K562 (cell line): ENCODE data around the gene NDUFB10. TPM values are rescaled to one million over a fixed set of nuclear protein-coding genes. Genes with fewer than 3 reads are reported as not detected.

ENCODE experiments used
- CC2D1A ChIP-seq: fragments of 450-650 bp; IDR thresholded peaks from 2 replicates; pipeline ENCODE4 v1.6.1; 2017; ENCODE audit warnings: mild to moderate bottlenecking
- CGGBP1 ChIP-seq: fragments of 250-450 bp; sonication (Bioruptor Pico); IDR thresholded peaks from 2 replicates; pipeline ENCODE4 v1.9.0; 2021; ENCODE audit warnings: mild to moderate bottlenecking
- EP300 ChIP-seq: IDR thresholded peaks from 2 replicates; pipeline ENCODE4 v1.6.1; 2012; ENCODE audit warnings: low read length, improper control_type of control experiment
- ETS1 ChIP-seq: conservative IDR thresholded peaks from 2 replicates; pipeline ENCODE4 v1.6.1; 2011; ENCODE audit warnings: low read depth, mild to moderate bottlenecking, low read length; ENCODE audit not compliant: control insufficient read depth
- FUS ChIP-seq: fragments of 200-400 bp; formaldehyde crosslinking; optimal IDR thresholded peaks from 2 replicates; pipeline ENCODE3; 2017; ENCODE audit warnings: low read depth, low read length
- HLTF ChIP-seq: fragments of 450-650 bp; IDR thresholded peaks from 2 replicates; pipeline ENCODE4 v1.6.1; 2016
- HMGN3 ChIP-seq: IDR thresholded peaks from 2 replicates; pipeline ENCODE4 v1.6.1; 2011; ENCODE audit warnings: borderline replicate concordance, low read depth, mild to moderate bottlenecking, mixed read lengths, low read length; ENCODE audit not compliant: insufficient read length; ENCODE audit errors: extremely low read depth
- MECOM ChIP-seq: fragments of 250-450 bp; sonication (Bioruptor Pico); IDR thresholded peaks from 2 replicates; pipeline ENCODE4 v1.8.0; 2022; ENCODE audit warnings: inconsistent platforms
- MXI1 ChIP-seq: IDR thresholded peaks from 2 replicates; pipeline ENCODE4 v1.6.1; 2011; ENCODE audit warnings: low read depth, mild to moderate bottlenecking, improper control_type of control experiment, low read length
- NR3C1 ChIP-seq: sonication (generic); formaldehyde crosslinking; IDR thresholded peaks from 2 replicates; pipeline ENCODE4 v1.8.1; 2022; ENCODE audit warnings: missing genetic modification reagents
- POU5F1 ChIP-seq: fragments of 150-350 bp; IDR thresholded peaks from 2 replicates; pipeline ENCODE4 v1.6.1; 2014; ENCODE audit warnings: borderline replicate concordance, low read length, low read depth, mild to moderate bottlenecking; ENCODE audit not compliant: partially characterized antibody
- SMAD4 ChIP-seq: fragments of 250-450 bp; sonication (Bioruptor Pico); conservative IDR thresholded peaks from 2 replicates; pipeline ENCODE4 v1.8.0; 2021; ENCODE audit warnings: inconsistent platforms, mild to moderate bottlenecking, moderate library complexity
- ZC3H4 ChIP-seq: sonication (generic); formaldehyde crosslinking; IDR thresholded peaks from 2 replicates; pipeline ENCODE4 v1.9.0; 2021; ENCODE audit warnings: missing genetic modification reagents, borderline replicate concordance
- ZKSCAN8 ChIP-seq: fragments of 200-800 bp; sonication (Bioruptor generic); IDR thresholded peaks from 2 replicates; pipeline ENCODE4 v1.6.1; 2016; ENCODE audit warnings: missing genetic modification characterization, missing compliant biosample characterization
- ZNF174 ChIP-seq: fragments of 250-450 bp; sonication (Bioruptor Pico); IDR thresholded peaks from 2 replicates; pipeline ENCODE4 v1.4.0; 2020; ENCODE audit warnings: mild to moderate bottlenecking
- ZNF197 ChIP-seq: fragments of 200-800 bp; sonication (Bioruptor generic); IDR thresholded peaks from 2 replicates; pipeline ENCODE4 v1.6.1; 2016; ENCODE audit warnings: low read depth, missing genetic modification characterization, missing compliant biosample characterization
- ZNF696 ChIP-seq: fragments of 250-450 bp; sonication (Bioruptor Pico); conservative IDR thresholded peaks from 2 replicates; pipeline ENCODE4 v1.4.0; 2020; ENCODE audit warnings: mild to moderate bottlenecking, moderate library complexity
- ZNF740 ChIP-seq, 3 experiments: fragments of 200-800 bp in 1 of 3; sonication (Bioruptor generic) in 1 of 3; sonication (generic) in 1 of 3; formaldehyde crosslinking in 1 of 3; IDR thresholded peaks; 2 replicates each; pipeline versions ENCODE4 v1.6.1 to v1.8.0; 2016 to 2022; ENCODE audit warnings: mild to moderate bottlenecking in 2 of 3, missing compliant biosample characterization in 2 of 3, missing genetic modification characterization in 2 of 3, missing genetic modification reagents in 1 of 3
- polyA plus RNA-seq, 8 experiments: library from polyadenylated mRNA; depleted of rRNA in 4 of 8; stranded (reverse) in 5 of 8; unstranded in 3 of 8; fragments of >200 nt; fragmentation: Nextera tagmentation in 2 of 8; fragmentation: Illumina TruSeq in 1 of 8; extraction: Ambion mirVana in 2 of 8; extraction: Trizol in 1 of 8; gene quantifications; 2 replicates each; pipeline versions ENCODE4 v1.2.1 to v1.2.3, GENCODE V29; 2011 to 2014; ENCODE audit warnings: inconsistent platforms in 1 of 8, missing spikeins in 1 of 8
- total RNA-seq, 7 experiments: library from RNA; depleted of rRNA in 6 of 7; stranded (reverse); fragments of >200 nt in 6 of 7; fragmentation: Illumina TruSeq in 2 of 7; extraction: Trizol in 2 of 7; gene quantifications; 2 replicates each; pipeline versions ENCODE4 v1.2.1 to v1.2.3, GENCODE V29; 2011 to 2021; ENCODE audit warnings: low replicate concordance in 1 of 7
- TF ChIP-seq, protein P1 (sequence below): fragments of 250-450 bp; sonication (Bioruptor Pico); IDR thresholded peaks from 2 replicates; pipeline ENCODE4 v1.5.0; 2020; ENCODE audit warnings: mild to moderate bottlenecking, borderline replicate concordance
- TF ChIP-seq, protein P2 (sequence below): sonication (generic); formaldehyde crosslinking; IDR thresholded peaks from 2 replicates; pipeline ENCODE4 v1.8.0; 2022; ENCODE audit warnings: mild to moderate bottlenecking, missing genetic modification reagents, borderline replicate concordance

NDUFB10 gene
- total and polyA plus RNA-seq, 9 of the 15 experiments (the other 6 are each of a cell fraction or from before 2014, with no cell fraction given) = 69.3 to 527 (median 161) TPM

GRCh38 chr16:1942810-1943726, 16.3 kb upstream of the NDUFB10 start, which contains the start of gene MSRB1 (continued):
- TF ChIP-seq HMGN3 (no peak), POU5F1 (no peak), HLTF (no peak), SMAD4 (peak; percentile 17; the same call in 1 of the 2 replicates), NR3C1 (no peak), CC2D1A (no peak), MXI1 (no peak), MECOM (no peak), ZKSCAN8 (no peak), ZNF696 (no peak), ZNF174 (CRISPR knock-in tag) (no peak), FUS (no peak), CGGBP1 (CRISPR knock-in tag) (no peak), EP300 (no peak), ETS1 (no peak), ZNF740 (CRISPR knock-in tag; IDR thresholded peaks at IDR 0.05) (no peak), ZNF740 (tag; IDR thresholded peaks at IDR 0.05) (no peak), ZNF197 (CRISPR knock-in tag) (no peak), ZC3H4 (no peak)
- TF ChIP-seq, protein P1, sequence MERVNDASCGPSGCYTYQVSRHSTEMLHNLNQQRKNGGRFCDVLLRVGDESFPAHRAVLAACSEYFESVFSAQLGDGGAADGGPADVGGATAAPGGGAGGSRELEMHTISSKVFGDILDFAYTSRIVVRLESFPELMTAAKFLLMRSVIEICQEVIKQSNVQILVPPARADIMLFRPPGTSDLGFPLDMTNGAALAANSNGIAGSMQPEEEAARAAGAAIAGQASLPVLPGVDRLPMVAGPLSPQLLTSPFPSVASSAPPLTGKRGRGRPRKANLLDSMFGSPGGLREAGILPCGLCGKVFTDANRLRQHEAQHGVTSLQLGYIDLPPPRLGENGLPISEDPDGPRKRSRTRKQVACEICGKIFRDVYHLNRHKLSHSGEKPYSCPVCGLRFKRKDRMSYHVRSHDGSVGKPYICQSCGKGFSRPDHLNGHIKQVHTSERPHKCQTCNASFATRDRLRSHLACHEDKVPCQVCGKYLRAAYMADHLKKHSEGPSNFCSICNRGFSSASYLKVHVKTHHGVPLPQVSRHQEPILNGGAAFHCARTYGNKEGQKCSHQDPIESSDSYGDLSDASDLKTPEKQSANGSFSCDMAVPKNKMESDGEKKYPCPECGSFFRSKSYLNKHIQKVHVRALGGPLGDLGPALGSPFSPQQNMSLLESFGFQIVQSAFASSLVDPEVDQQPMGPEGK (CRISPR knock-in tag) = no peak
- TF ChIP-seq, protein P2, sequence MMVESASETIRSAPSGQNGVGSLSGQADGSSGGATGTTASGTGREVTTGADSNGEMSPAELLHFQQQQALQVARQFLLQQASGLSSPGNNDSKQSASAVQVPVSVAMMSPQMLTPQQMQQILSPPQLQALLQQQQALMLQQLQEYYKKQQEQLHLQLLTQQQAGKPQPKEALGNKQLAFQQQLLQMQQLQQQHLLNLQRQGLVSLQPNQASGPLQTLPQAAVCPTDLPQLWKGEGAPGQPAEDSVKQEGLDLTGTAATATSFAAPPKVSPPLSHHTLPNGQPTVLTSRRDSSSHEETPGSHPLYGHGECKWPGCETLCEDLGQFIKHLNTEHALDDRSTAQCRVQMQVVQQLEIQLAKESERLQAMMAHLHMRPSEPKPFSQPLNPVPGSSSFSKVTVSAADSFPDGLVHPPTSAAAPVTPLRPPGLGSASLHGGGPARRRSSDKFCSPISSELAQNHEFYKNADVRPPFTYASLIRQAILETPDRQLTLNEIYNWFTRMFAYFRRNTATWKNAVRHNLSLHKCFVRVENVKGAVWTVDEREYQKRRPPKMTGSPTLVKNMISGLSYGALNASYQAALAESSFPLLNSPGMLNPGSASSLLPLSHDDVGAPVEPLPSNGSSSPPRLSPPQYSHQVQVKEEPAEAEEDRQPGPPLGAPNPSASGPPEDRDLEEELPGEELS = no peak
